CD4-positive, alpha-beta T cell (primary cell): Measurements from ENCODE around the gene NUDT14. TPM values are rescaled to one million over a fixed set of nuclear protein-coding genes. Genes with fewer than 3 reads are reported as not detected.

Experiments
- ATAC-seq: fragments of 200-7000 bp; cut with Tn5 transposase; one replicate; pipeline ENCODE4 v1.10.0; 2022; ENCODE audit warnings: mild to moderate bottlenecking; ENCODE audit not compliant: poor library complexity
- CTCF ChIA-PET: fragments of 350-600 bp; sonication (Branson Sonifier 250); formaldehyde crosslinking; loops from one replicate; lab custom pipeline; 2021; ENCODE audit warnings: antibody characterized with exemption, inconsistent platforms; lab: Charles Lee
- POLR2A ChIA-PET: fragments of 350-600 bp; sonication (Branson Sonifier 250); formaldehyde crosslinking; loops from one replicate; lab custom pipeline; 2021; ENCODE audit warnings: antibody characterized with exemption, inconsistent platforms; lab: Charles Lee
- DNase-seq, 14 experiments: peaks; one replicate each; pipeline ENCODE4 v3.0.0-alpha.2; 2013 to 2020; ENCODE audit warnings: mixed read lengths in 2 of 14
- H3K27ac ChIP-seq, 2 donors: one replicate each; pipeline versions ENCODE4 v1.5.1 to v1.7.0; 2013; ENCODE audit warnings: low read length in 2 of 2, low read depth in 1 of 2, mild to moderate bottlenecking in 1 of 2
- H3K27me3 ChIP-seq, 2 experiments: 1 replicate in 1 of 2; 2 replicates in 1 of 2; pipeline versions ENCODE4 v1.6.1 to v1.7.0; 2013; ENCODE audit warnings: low read length in 2 of 2, control low read depth in 1 of 2, mild to moderate bottlenecking in 1 of 2, moderate library complexity in 1 of 2; ENCODE audit not compliant: insufficient read depth in 2 of 2, control insufficient read depth in 1 of 2
- H3K36me3 ChIP-seq: one replicate; pipeline ENCODE4 v1.6.1; 2013; ENCODE audit warnings: low read length, control low read depth; ENCODE audit not compliant: insufficient read depth
- H3K4me1 ChIP-seq: one replicate; pipeline ENCODE4 v1.6.1; 2013; ENCODE audit warnings: low read length, control low read depth; ENCODE audit not compliant: insufficient read depth
- H3K4me3 ChIP-seq: one replicate; pipeline ENCODE4 v1.5.1; 2013; ENCODE audit warnings: mild to moderate bottlenecking, low read length, moderate library complexity
- H3K9me3 ChIP-seq, 2 experiments: 1 replicate in 1 of 2; 2 replicates in 1 of 2; pipeline versions ENCODE4 v1.6.1 to v1.7.0; 2013; ENCODE audit warnings: low read length in 2 of 2, mild to moderate bottlenecking in 2 of 2, control low read depth in 1 of 2, moderate library complexity in 1 of 2; ENCODE audit not compliant: control insufficient read depth in 1 of 2, insufficient read depth in 1 of 2
- H3K27ac Mint-ChIP-seq: one replicate; pipeline ENCODE4 v1.8.0; 2020; ENCODE audit warnings: mixed read lengths
- H3K27me3 Mint-ChIP-seq: one replicate; pipeline ENCODE4 v1.8.0; 2021; ENCODE audit warnings: mixed read lengths
- H3K36me3 Mint-ChIP-seq: one replicate; pipeline ENCODE4 v1.8.0; 2021; ENCODE audit warnings: low read depth, mixed read lengths
- H3K4me1 Mint-ChIP-seq: one replicate; pipeline ENCODE4 v1.8.0; 2021; ENCODE audit warnings: low read depth, mixed read lengths
- H3K4me3 Mint-ChIP-seq: one replicate; pipeline ENCODE4 v1.8.0; 2020; ENCODE audit warnings: mild to moderate bottlenecking, mixed read lengths
- H3K9me3 Mint-ChIP-seq: one replicate; pipeline ENCODE4 v1.8.0; 2020; ENCODE audit warnings: mixed read lengths
- CTCF ChIP-seq: fragments of 200-600 bp; IDR thresholded peaks from one replicate; pipeline ENCODE4 v1.8.0; 2022; ENCODE audit warnings: antibody characterized with exemption, mild to moderate bottlenecking
- intact Hi-C, 2 experiments: fragments of 100-400 bp; cut with DNase I in 1 of 2; cut with micrococcal nuclease in 1 of 2; formaldehyde crosslinking; loops; one replicate each; pipeline versions ENCODE4 v1.15.1 to v1.9.0; 2023 to 2025; cut with DNase I, micrococcal nuclease
- total RNA-seq, 174 experiments: library from RNA in 2 of 174; stranded (reverse) in 2 of 174; gene quantifications; one replicate each; pipeline ENCODE4 v1.2.3 and lab custom pipeline; 2021 to 2026

NUDT14 gene
- total RNA-seq, 2 experiments from 2014 or later = 9.0 to 9.2 TPM

GRCh38 chr14:105176513-105176912 lies 4.6 kb downstream of the NUDT14 start:
- POLR2A ChIA-PET = no interaction called here
- no peaks in the 10 kb centered on the region for H3K9me3 Mint-ChIP-seq
- H3K27me3 Mint-ChIP-seq = no peaks in the 10 kb centered on the region
- DNase-seq = no peak
- no peaks in the 10 kb centered on the region for H3K36me3 ChIP-seq
- H3K27ac Mint-ChIP-seq = no peak overlapping the region
- CTCF ChIA-PET = interaction anchor here (1.0 kb wide), 1 partner anchor 86 kb away, joined by 3 read pairs; no protein-coding TSS in a partner anchor
- no peaks in the 10 kb centered on the region for H3K36me3 Mint-ChIP-seq
- H3K4me3 ChIP-seq = no peak overlapping the region
- H3K27me3 ChIP-seq = no peaks in the 10 kb centered on the region
- intact Hi-C loops = no loop called here
- no peak overlapping the region for H3K27ac ChIP-seq
- peaks cover 10% of the 10 kb centered on the region for H3K4me1 Mint-ChIP-seq
- peaks cover 50% of the 10 kb centered on the region for H3K4me1 ChIP-seq
- no peak overlapping the region for H3K4me3 Mint-ChIP-seq
- TF ChIP-seq CTCF = no peak
- ATAC-seq = no peak
- no peaks in the 10 kb centered on the region for H3K9me3 ChIP-seq

GRCh38 chr14:105173901-105174894 lies 6.9 kb downstream of the NUDT14 start:
- intact Hi-C loops = no loop called here
- Histone ChIP-seq H3K27me3 (peaks cover 15% of the 10 kb centered on the region in 2 experiments), H3K4me3 (no peak overlapping the region), H3K9me3 (peaks cover 0 to 6% of the 10 kb centered on the region in 2 experiments), H3K27ac (no peak overlapping the region), H3K36me3 (no peaks in the 10 kb centered on the region), H3K4me1 (peaks cover 58% of the 10 kb centered on the region)
- TF ChIP-seq CTCF = no peak
- H3K27me3 Mint-ChIP-seq = peaks cover 8% of the 10 kb centered on the region
- ChIA-PET POLR2A (interaction anchor here (0.6 kb wide), 1 partner anchor 347 kb away, joined by 3 read pairs; no protein-coding TSS in a partner anchor), CTCF (no interaction called here)
- no peaks in the 10 kb centered on the region for H3K36me3 Mint-ChIP-seq
- H3K4me3 Mint-ChIP-seq = peak overlapping the region; percentile 25
- no peaks in the 10 kb centered on the region for H3K9me3 Mint-ChIP-seq
- peak in 12 of 14 experiments; percentile 16 to 77 (median 40) for DNase-seq
- peak; percentile 70 for ATAC-seq
- H3K4me1 Mint-ChIP-seq = peaks cover 18% of the 10 kb centered on the region
- H3K27ac Mint-ChIP-seq = no peak overlapping the region

- Mint-ChIP-seq H3K36me3 (no peaks in the 10 kb centered on the region), H3K4me3 (no peak overlapping the region), H3K4me1 (peaks cover 18% of the 10 kb centered on the region), H3K27me3 (peaks cover 9% of the 10 kb centered on the region), H3K9me3 (no peaks in the 10 kb centered on the region), H3K27ac (no peak overlapping the region)
- CTCF ChIA-PET = interaction anchor here (1.3 kb wide), 1 partner anchor 83 kb away, joined by 5 read pairs; no protein-coding TSS in a partner anchor
- ATAC-seq (no peak), DNase-seq (no peak)
- TF ChIP-seq CTCF = no peak
- POLR2A ChIA-PET = no interaction called here
- intact Hi-C loops = no loop called here
- Histone ChIP-seq H3K36me3 (no peaks in the 10 kb centered on the region), H3K27me3 (peaks cover 15 to 18% of the 10 kb centered on the region in 2 experiments), H3K4me1 (peaks cover 62% of the 10 kb centered on the region), H3K9me3 (peaks cover 0 to 6% of the 10 kb centered on the region in 2 experiments), H3K27ac (no peak overlapping the region), H3K4me3 (no peak overlapping the region)
Observed at GRCh38 chr14:105173145-105173544, 8.0 kb downstream of the NUDT14 start.
